K562 (cell line): ENCODE data around the gene JMJD1C. TPM values are rescaled to one million over a fixed set of nuclear protein-coding genes. Genes with fewer than 3 reads are reported as not detected.

Experiments
- ARID4B ChIP-seq: sonication (generic); formaldehyde crosslinking; IDR thresholded peaks from 2 replicates; pipeline ENCODE4 v1.8.0; 2022; ENCODE audit warnings: mild to moderate bottlenecking, missing genetic modification reagents
- CBX5 ChIP-seq: IDR thresholded peaks from 2 replicates; pipeline ENCODE4 v1.6.1; 2014; ENCODE audit warnings: low read depth, borderline replicate concordance
- ELK1 ChIP-seq: sonication (generic); formaldehyde crosslinking; IDR thresholded peaks from 2 replicates; pipeline ENCODE4 v1.8.1; 2022; ENCODE audit warnings: missing genetic modification reagents
- ELK3 ChIP-seq: fragments of 450-650 bp; formaldehyde crosslinking; IDR thresholded peaks from 2 replicates; pipeline ENCODE4 v1.4.0; 2020; ENCODE audit warnings: mild to moderate bottlenecking
- ERF ChIP-seq: fragments of 450-650 bp; formaldehyde crosslinking; IDR thresholded peaks from 2 replicates; pipeline ENCODE4 v1.4.0; 2020; ENCODE audit warnings: mild to moderate bottlenecking, mixed read lengths
- HIVEP1 ChIP-seq: fragments of 250-450 bp; sonication (Bioruptor Pico); IDR thresholded peaks from 2 replicates; pipeline ENCODE4 v1.4.0; 2020; ENCODE audit warnings: mild to moderate bottlenecking
- MNT ChIP-seq, 2 experiments: fragments of 450-650 bp; conservative IDR thresholded peaks; 2 replicates each; pipeline ENCODE4 v1.6.1; 2017; ENCODE audit warnings: mild to moderate bottlenecking in 2 of 2, moderate library complexity in 2 of 2
- MTA3 ChIP-seq: fragments of 450-650 bp; formaldehyde crosslinking; IDR thresholded peaks from 2 replicates; pipeline ENCODE4 v1.6.1; 2017; ENCODE audit warnings: mild to moderate bottlenecking, borderline replicate concordance
- PBX2 ChIP-seq, 2 experiments: IDR thresholded peaks in 1 of 2; conservative IDR thresholded peaks in 1 of 2; 2 replicates each; pipeline ENCODE4 v1.6.1; 2016; ENCODE audit warnings: low read depth in 2 of 2, mild to moderate bottlenecking in 1 of 2, missing compliant biosample characterization in 1 of 2, missing genetic modification characterization in 1 of 2, moderate library complexity in 1 of 2
- PHF8 ChIP-seq: fragments of 200-600 bp; sonication (generic); IDR thresholded peaks from 2 replicates; pipeline ENCODE4 v1.6.1; 2012; ENCODE audit warnings: mixed run types, mild to moderate bottlenecking, inconsistent platforms, low read length, moderate library complexity, borderline replicate concordance
- RFX5 ChIP-seq: IDR thresholded peaks from 2 replicates; pipeline ENCODE4 v1.6.1; 2011; ENCODE audit warnings: low read depth, mild to moderate bottlenecking, improper control_type of control experiment, low read length
- SREBF1 ChIP-seq: fragments of 150-350 bp; IDR thresholded peaks from 2 replicates; pipeline ENCODE4 v1.6.1; 2014; ENCODE audit warnings: antibody characterized with exemption, low read depth, low read length, borderline replicate concordance
- VEZF1 ChIP-seq: fragments of 200-800 bp; sonication (Bioruptor generic); IDR thresholded peaks from 2 replicates; pipeline ENCODE4 v1.6.1; 2017; ENCODE audit warnings: missing genetic modification characterization, missing compliant biosample characterization
- ZNF134 ChIP-seq: fragments of 250-450 bp; sonication (Bioruptor Pico); conservative IDR thresholded peaks from 2 replicates; pipeline ENCODE4 v1.4.0; 2020
- polyA plus RNA-seq, 8 experiments: library from polyadenylated mRNA; depleted of rRNA in 4 of 8; stranded (reverse) in 5 of 8; unstranded in 3 of 8; fragments of >200 nt; fragmentation: Nextera tagmentation in 2 of 8; fragmentation: Illumina TruSeq in 1 of 8; extraction: Ambion mirVana in 2 of 8; extraction: Trizol in 1 of 8; gene quantifications; 2 replicates each; pipeline versions ENCODE4 v1.2.1 to v1.2.3, GENCODE V29; 2011 to 2014; ENCODE audit warnings: inconsistent platforms in 1 of 8, missing spikeins in 1 of 8
- total RNA-seq, 7 experiments: library from RNA; depleted of rRNA in 6 of 7; stranded (reverse); fragments of >200 nt in 6 of 7; fragmentation: Illumina TruSeq in 2 of 7; extraction: Trizol in 2 of 7; gene quantifications; 2 replicates each; pipeline versions ENCODE4 v1.2.1 to v1.2.3, GENCODE V29; 2011 to 2021; ENCODE audit warnings: low replicate concordance in 1 of 7

JMJD1C gene
- total and polyA plus RNA-seq, 9 of the 15 experiments (the other 6 are each of a cell fraction or from before 2014, with no cell fraction given) = 25.3 to 68.0 (median 47.2) TPM

GRCh38 chr10:63265222-63265617 lies 200.6 kb downstream of the JMJD1C start (continued):
- TF ChIP-seq PBX2 (CRISPR knock-in tag; IDR thresholded peaks at IDR 0.05; ENCODE audit: low read depth) (no peak), PBX2 (tag; conservative IDR thresholded peaks at IDR 0.05; ENCODE audit: low read depth) (no peak), ZNF134 (no peak), PHF8 (peak; percentile 37; the same call in 1 of the 2 replicates), RFX5 (no peak), ARID4B (CRISPR knock-in tag) (no peak), CBX5 (no peak), ERF (CRISPR knock-in tag) (no peak), HIVEP1 (CRISPR knock-in tag) (no peak), SREBF1 (no peak), MTA3 (0 out of 2 replicates have a peak, but pooled peaks have one; percentile 59), MNT (conservative IDR thresholded peaks at IDR 0.05) (peak in 1 of 2 experiments; percentile 46; a peak in 3 of 4 replicates), VEZF1 (CRISPR knock-in tag) (peak; percentile 86), ELK3 (CRISPR knock-in tag) (no peak), ELK1 (CRISPR knock-in tag) (no peak)
